Gastroesophageal sphincter (tissue), 4 donors: ENCODE results near the gene PSRC1. TPM values are rescaled to one million over a fixed set of nuclear protein-coding genes. Genes with fewer than 3 reads are reported as not detected.

Experiments used
- ATAC-seq: fragments of 150-250 bp; one replicate; pipeline ENCODE4 v1.9.1; 2016; ENCODE audit warnings: mild to moderate bottlenecking, moderate library complexity
- H3K27ac ChIP-seq, 4 donors: fragments of 200-600 bp; sonication (generic) in 3 of 4; 1 replicate in 3 of 4; 2 replicates in 1 of 4; pipeline ENCODE4 v1.5.1; 2016 to 2019
- H3K27me3 ChIP-seq: fragments of 200-600 bp; sonication (generic); one replicate; pipeline ENCODE4 v1.5.1; 2019
- H3K36me3 ChIP-seq, 2 donors: fragments of 200-600 bp; sonication (generic); one replicate each; pipeline ENCODE4 v1.5.1; 2019; ENCODE audit warnings: control low read depth in 1 of 2
- H3K4me1 ChIP-seq, 3 donors: fragments of 200-600 bp; sonication (generic); 1 replicate in 2 of 3; 2 replicates in 1 of 3; pipeline ENCODE4 v1.5.1; 2016 to 2019; ENCODE audit warnings: control low read depth in 2 of 3
- H3K4me3 ChIP-seq, 2 donors: fragments of 200-600 bp; sonication (generic); one replicate each; pipeline ENCODE4 v1.5.1; 2019; ENCODE audit warnings: mild to moderate bottlenecking in 1 of 2, moderate library complexity in 1 of 2
- H3K9me3 ChIP-seq, 3 donors: fragments of 200-600 bp; sonication (generic); one replicate each; pipeline ENCODE4 v1.5.1; 2017 to 2019; ENCODE audit warnings: control low read depth in 2 of 3
- EP300 ChIP-seq: sonication (generic); formaldehyde crosslinking; IDR thresholded peaks from one replicate; pipeline ENCODE4 v1.6.1; 2017; ENCODE audit warnings: antibody characterized with exemption, mild to moderate bottlenecking
- POLR2A ChIP-seq, 2 donors: fragments of 450-650 bp; IDR thresholded peaks; one replicate each; pipeline ENCODE4 v1.6.1; 2017; ENCODE audit warnings: antibody characterized with exemption in 2 of 2, mild to moderate bottlenecking in 2 of 2, moderate library complexity in 1 of 2
- POLR2AphosphoS5 ChIP-seq: sonication (generic); formaldehyde crosslinking; IDR thresholded peaks from one replicate; pipeline ENCODE4 v1.6.1; 2017; ENCODE audit warnings: antibody characterized with exemption
- WGBS, 2 donors: methylation state at CpG; one replicate each; pipeline ENCODE4 v1.1.5; 2018; ENCODE audit warnings: low coverage in 1 of 2; 5-methylcytosine and 5-hydroxymethylcytosine counted together
- total RNA-seq, 4 donors: library from RNA; depleted of rRNA; stranded (reverse); fragments of >200 nt; gene quantifications; one replicate each; pipeline ENCODE4 v1.1.0, GENCODE V29; 2016
- TF ChIP-seq, protein P1 (sequence below), 4 experiments: fragments of 200-600 bp in 2 of 4; fragments of 450-650 bp in 2 of 4; sonication (generic) in 1 of 4; IDR thresholded peaks; one replicate each; pipeline ENCODE4 v1.5.1; 2017 to 2019; ENCODE audit warnings: antibody characterized with exemption in 4 of 4, mild to moderate bottlenecking in 2 of 4, moderate library complexity in 2 of 4

PSRC1 gene
- total RNA-seq, 4 donors from 2014 or later = 6.9 to 26.9 (median 10.3) TPM

DNA sequence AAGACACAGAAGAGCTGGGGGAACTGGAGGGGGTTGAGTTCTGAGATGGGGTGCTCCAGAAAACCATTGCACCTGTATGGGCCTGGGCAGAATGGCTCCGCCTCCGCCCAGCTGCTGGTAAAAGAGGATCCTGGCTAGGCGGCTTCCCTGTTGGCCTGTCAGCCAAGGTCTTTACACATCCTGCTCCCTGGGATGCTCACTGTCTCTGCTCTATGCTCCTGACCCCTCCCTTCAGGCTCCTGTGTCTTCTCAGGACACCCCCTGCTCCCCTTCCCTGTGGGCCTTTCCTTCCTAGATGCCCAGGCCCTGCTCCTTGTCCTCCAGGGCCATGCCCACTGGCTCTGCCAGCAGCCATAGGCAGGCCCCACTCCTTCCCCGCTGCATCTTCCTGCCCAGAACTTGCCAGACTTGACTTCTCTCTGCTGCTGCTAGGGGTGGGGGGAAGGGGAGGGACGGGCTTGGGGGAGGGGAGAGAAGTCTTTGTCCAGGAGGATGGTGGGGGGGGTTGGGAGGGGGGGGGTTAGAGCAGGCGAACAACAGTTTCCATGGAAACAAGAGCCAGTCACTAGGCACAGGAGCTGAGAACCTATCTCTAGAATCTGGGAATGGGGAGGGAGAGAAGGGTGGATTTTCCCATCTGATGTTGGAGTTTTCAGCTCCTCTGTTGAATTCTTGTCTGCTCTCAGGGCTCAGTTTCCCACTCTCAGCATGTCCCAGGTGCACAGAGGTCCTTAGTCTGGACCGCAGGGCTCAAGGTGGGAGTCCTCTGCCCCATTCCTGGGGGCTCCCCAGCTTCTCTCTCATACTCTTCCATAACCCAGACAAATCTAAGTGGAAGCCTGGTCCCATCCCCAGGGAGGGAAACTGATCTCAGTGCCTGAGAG, 23.0 kb downstream of the PSRC1 start:
- Histone ChIP-seq H3K9me3 (no peaks in the 10 kb centered on the region), H3K4me1 (peaks cover 0 to 33% (median 6%) of the 10 kb centered on the region in 3 donors), H3K27ac (no peak overlapping the region), H3K36me3 (peaks cover 0 to 52% of the 10 kb centered on the region in 2 donors), H3K27me3 (no peaks in the 10 kb centered on the region), H3K4me3 (no peak overlapping the region)
- no peak for ATAC-seq
- 20 to 96% methylated on average over 1 to 3 of the region's 7 CpGs for WGBS, 2 donors
- TF ChIP-seq, protein P1, sequence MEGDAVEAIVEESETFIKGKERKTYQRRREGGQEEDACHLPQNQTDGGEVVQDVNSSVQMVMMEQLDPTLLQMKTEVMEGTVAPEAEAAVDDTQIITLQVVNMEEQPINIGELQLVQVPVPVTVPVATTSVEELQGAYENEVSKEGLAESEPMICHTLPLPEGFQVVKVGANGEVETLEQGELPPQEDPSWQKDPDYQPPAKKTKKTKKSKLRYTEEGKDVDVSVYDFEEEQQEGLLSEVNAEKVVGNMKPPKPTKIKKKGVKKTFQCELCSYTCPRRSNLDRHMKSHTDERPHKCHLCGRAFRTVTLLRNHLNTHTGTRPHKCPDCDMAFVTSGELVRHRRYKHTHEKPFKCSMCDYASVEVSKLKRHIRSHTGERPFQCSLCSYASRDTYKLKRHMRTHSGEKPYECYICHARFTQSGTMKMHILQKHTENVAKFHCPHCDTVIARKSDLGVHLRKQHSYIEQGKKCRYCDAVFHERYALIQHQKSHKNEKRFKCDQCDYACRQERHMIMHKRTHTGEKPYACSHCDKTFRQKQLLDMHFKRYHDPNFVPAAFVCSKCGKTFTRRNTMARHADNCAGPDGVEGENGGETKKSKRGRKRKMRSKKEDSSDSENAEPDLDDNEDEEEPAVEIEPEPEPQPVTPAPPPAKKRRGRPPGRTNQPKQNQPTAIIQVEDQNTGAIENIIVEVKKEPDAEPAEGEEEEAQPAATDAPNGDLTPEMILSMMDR (IDR thresholded peaks at IDR 0.05) = no peak
- TF ChIP-seq POLR2AphosphoS5 (no peak), EP300 (no peak), POLR2A (IDR thresholded peaks at IDR 0.05) (no peak)

DNA sequence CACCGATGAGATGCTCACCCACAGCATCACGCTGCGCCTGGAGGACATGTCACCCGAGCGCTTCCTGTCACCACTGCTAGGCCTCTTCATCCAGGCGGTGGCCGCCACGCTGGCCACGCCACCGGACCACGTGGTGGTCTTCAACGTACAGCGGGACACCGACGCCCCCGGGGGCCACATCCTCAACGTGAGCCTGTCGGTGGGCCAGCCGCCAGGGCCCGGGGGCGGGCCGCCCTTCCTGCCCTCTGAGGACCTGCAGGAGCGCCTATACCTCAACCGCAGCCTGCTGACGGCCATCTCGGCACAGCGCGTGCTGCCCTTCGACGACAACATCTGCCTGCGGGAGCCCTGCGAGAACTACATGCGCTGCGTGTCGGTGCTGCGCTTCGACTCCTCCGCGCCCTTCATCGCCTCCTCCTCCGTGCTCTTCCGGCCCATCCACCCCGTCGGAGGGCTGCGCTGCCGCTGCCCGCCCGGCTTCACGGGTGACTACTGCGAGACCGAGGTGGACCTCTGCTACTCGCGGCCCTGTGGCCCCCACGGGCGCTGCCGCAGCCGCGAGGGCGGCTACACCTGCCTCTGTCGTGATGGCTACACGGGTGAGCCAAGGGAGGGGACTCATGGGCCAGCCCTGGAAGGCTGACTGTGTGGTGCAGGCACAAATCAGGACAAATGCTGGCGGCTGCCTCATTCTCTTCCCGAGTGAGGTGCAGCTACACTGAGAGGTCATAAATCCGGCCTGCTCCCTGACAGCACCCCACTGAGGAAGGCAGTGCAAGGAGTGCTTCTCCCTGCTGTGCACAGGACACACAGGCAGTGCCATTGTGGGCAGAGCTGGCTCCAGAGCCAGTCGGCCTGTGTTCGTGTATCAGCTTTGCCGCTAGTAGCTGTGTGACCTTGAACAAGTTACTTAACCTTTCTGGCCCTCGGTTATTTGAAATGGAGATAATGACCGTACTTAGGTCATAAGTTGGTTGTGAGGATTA, 24.2 kb downstream of the PSRC1 start:
- no peak for ATAC-seq
- Histone ChIP-seq H3K36me3 (peaks cover 0 to 43% of the 10 kb centered on the region in 2 donors), H3K9me3 (no peaks in the 10 kb centered on the region), H3K4me3 (no peak overlapping the region), H3K27me3 (no peaks in the 10 kb centered on the region), H3K27ac (no peak overlapping the region), H3K4me1 (peaks cover 0 to 37% (median 17%) of the 10 kb centered on the region in 3 donors)
- 58 to 76% methylated on average over 2 to 6 of the region's 69 CpGs for WGBS, 2 donors
- no peak for TF ChIP-seq POLR2AphosphoS5
- TF ChIP-seq EP300 = no peak
- TF ChIP-seq, protein P1 (IDR thresholded peaks at IDR 0.05) = no peak
- no peak for TF ChIP-seq POLR2A (IDR thresholded peaks at IDR 0.05)

DNA sequence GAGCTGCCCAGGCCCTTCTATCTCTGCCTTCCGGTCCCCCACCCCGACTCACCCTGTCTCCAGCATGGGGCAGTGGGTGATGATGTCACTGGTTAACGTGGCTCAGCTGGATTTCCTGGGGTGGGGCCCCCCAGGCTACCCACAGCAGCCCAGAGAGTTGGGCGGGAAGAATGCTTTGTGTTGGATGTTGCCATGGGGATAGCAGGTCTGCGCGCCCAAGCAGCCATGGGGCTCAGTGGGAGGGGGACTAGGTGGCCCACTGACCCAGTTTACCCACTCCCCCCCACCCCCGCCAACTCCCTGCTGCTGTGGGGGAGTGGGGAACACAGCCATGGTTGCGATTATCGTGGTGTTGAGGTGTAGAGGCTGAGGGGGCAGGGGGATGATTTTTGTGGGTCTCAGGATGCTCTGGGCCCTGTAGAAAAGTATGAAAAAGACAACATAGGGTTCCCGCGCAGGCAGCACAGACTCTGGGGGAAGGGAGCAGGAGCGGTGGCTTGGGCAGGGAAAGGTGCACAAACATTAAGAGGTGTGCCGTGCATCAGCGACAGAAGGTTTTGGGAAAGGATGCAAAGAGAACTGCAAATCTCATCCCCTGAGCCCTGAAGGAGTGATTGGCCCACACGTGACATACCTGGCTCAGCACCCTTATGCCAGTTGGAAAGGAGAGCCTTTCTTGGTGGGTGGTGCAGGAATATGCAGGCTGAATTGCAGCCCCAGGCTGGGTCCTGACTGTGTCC, 25.1 kb downstream of the PSRC1 start:
- ATAC-seq = no peak
- no peak overlapping the region for H3K27ac ChIP-seq

More for the DNA sequence above, 25.1 kb downstream of the PSRC1 start:
- H3K36me3 ChIP-seq = peaks cover 0 to 43% of the 10 kb centered on the region in 2 donors
- H3K27me3 ChIP-seq = no peaks in the 10 kb centered on the region
- H3K9me3 ChIP-seq = no peaks in the 10 kb centered on the region
- 56 to 84% methylated on average over 4 of the region's 15 CpGs for WGBS, 2 donors
- H3K4me3 ChIP-seq = no peak overlapping the region
- TF ChIP-seq, protein P1 (IDR thresholded peaks at IDR 0.05) = no peak
- TF ChIP-seq POLR2AphosphoS5 (no peak), POLR2A (IDR thresholded peaks at IDR 0.05) (no peak), EP300 (no peak)
- H3K4me1 ChIP-seq = peaks cover 0 to 37% (median 25%) of the 10 kb centered on the region in 3 donors
